Stimulated activated CD8-positive, alpha-beta memory T cell treated with anti-CD3 and anti-CD28 coated beads, Interleukin-12 subunit alpha, Interleukin-12 subunit beta, amount 100 ng/mL, for 24 hours (primary cell): ENCODE data around the gene POSTN.
"Not testable (repeated sequence)": the region's sequence is repeated elsewhere in the genome, so short reads cannot be mapped to it uniquely, and the experiment has no call there.

Experiments
- DNase-seq: peaks from one replicate; pipeline ENCODE4 v3.0.0-alpha.2; 2020; ENCODE audit errors: extremely low read depth

The POSTN gene

DNA sequence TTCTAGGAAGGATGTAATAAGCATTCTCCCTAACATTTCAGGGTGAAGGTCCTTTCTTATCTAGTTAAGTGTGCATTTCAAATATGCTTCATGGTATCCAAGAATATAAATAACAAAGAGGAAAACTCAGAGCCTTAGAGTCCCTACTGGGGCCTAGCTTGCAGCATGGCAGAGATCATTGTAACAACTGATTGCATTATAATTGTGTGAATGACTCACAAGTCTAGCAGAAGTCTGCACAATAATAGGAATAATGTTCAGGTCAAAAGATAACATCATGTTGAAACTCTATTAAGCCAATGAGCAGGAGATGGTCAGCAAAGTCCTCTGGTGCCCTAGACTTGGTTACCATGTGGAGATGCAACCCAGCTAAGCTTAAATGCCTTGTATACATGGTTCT lies 3.4 kb downstream of the POSTN start:
- no peak for DNase-seq

DNA sequence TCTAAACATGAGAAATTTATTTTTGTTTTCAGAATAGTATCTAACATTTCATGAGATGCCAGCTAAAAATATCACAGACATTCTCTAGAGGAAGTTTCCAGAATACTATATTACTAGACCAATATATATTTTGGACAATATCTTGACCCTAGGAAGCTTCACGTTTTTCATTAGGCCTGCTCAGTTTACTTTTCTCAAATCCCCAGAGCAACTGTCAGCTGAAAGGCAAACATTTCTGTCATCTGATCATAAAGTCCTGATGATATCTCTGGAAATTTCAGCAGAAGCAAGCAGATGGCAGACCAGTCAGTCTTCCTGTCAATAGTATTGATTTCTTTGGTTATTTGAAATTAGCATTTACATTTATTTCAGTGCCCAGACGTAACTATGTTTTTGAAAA lies 4.0 kb downstream of the POSTN start:
- DNase-seq, result no peak

DNA sequence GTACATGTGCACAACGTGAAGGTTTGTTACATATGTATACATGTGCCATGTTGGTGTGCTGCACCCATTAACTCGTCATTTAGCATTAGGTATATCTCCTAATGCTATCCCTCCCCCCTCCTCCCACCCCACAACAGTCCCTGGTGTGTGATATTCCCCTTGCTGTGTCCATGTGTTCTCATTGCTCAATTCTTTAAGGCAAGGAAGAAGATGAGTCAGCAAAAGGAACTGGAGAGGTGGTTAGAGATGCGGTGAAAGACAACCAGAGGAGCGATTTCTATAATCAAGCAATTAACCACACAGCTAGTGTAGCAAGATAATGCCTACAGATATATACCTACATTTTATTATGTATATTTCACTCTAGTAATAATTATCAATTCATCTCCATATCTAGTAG lies 9.2 kb downstream of the POSTN start:
- not testable (repeated sequence) for DNase-seq

DNA sequence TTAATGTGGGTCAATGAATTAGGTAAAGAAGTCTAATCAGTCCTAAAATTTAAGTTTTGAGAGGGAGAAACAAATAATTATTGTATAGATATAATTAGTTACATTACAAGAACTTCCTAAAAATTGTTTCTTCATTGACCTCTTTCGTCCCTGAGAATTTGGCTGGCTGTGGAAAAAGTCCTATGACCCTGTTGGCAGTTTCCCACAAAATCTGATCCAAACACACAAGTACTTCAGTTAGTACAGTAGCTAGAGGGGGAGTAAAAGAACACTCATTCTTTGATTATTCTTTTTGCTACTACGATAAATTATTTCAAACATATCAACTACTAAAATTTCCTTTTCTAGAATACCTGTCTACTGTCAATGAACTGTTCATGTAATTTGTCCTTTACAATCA lies 11.3 kb downstream of the POSTN start:
- DNase-seq, result no peak

DNA sequence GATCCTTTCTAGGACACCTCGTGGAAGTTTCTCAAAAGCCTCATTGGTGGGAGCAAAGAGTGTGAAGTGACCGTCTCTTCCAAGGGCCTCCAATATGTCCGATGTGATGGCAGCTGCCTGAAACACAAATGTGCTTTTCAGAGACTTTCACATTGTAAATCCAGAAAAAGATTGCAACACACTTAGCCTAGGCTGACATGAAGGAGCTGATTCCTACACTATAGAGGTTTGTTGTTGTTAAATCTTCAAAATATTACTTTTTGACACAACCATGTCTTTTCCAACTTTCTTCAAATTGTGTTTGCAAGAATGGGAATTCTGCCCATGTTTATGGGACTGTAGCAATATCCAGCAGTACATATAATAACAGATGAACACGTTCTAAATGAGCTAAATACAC lies 12.4 kb downstream of the POSTN start:
- DNase-seq, result no peak

DNA sequence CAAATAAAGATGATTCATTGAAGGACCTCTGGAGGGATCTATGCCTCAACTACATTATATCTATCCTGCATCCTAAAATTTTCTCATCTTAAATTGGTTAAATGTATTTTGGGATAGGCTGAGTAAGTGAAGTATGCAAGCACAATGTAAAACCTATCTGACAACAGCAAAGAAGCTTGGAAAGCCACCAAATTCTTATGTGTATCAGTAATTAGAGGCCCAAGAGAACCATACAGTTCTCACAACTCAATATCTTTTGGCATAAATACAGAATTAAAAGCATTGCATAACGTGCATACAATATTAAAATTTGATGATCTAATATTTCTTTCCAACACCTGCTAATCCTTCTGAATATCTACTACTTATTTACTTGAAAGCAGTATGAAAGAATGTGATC lies 13.0 kb downstream of the POSTN start:
- no peak for DNase-seq

DNA sequence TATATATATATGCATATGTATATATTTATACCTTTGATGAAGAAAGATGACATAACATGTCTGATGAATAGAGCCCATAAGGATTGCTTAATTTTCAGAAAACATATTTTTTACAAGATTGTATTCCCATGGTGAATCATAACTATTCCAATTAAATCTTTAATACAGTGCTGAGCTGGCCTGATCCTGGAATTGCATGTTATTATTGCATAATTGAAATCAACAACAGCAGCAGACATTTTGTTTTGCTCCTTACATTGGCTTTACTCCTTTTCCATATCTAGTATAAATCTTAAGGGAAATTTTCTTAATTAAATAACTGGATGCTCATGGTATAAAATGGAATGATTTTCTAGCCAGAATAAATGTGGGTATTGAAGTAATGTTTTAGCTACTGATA lies 22.0 kb downstream of the POSTN start:
- DNase-seq, result no peak

DNA sequence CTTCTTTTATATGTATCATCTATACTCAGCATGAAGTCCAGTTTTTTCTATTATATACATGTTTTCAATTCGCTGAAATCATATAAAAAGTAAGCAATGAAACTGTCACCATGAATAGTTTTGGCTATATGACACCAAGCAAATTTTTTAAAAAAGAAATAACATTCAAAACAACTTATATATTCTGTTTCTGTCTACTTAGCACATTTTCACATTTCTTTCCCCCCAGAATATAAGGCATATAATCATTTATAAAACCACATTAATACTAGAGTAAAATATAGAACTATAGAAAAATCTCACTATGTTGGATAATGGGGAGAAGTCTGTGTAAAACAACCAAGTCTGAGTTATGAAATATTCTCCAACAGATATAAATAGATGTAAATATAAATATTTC lies 33.1 kb downstream of the POSTN start:
- no peak for DNase-seq

DNA sequence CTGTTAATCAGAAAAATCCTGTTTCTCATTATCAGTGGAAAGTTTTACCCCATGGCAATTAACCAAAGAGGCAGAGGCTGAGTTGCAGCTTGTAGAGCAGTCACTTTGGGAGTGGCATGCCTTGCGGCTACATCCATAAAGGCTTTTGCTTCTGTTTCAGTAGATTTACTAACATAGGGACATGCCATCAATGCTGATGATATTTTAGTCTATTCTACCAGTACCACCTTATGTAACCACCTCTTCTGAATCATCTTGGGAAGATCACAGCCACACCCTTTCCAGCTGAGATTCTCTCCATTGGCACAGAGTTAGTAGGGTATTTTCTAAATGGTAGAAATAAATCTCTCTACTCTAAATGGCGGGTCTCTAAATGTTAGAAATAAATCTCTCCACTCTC lies 37.5 kb downstream of the POSTN start:
- no peak for DNase-seq

DNA sequence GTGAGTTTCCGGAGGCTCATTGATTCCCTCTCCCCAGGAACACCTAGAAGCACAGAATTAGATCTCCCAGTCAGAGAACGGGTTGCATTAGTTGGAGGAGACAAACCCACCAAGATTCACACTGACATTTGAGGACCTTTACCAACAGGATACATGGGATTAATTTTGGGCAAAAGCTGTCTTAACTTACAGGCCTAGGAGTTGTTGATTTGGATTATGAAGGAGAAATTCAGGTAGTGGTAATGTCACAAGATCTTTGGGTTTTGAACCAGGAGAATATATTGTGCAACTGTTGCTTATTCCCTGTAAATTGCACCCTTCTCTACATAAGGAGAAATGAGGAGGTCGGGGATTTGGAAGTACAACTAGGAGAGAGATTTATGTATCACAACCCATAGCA lies 38.0 kb downstream of the POSTN start:
- DNase-seq, result no peak

DNA sequence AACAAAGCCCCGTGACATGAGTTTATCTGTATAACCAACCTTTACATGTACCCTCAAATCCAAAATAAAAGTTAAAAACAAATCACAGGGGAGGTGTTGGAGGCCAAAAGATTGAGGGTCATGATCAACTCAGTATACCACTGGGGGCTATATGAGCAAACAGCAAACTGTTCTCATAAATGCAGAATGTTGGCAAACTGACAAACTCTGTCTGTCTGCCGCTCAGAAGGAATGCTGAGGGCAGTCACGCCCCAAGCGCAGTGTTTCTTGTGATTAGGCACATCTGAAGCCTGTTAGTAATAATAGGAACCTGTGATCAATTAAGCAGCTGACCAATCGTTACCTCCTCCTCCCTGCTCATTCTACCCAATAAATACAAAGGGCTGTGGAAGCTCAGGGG lies 39.8 kb downstream of the POSTN start:
- not testable (repeated sequence) for DNase-seq

DNA sequence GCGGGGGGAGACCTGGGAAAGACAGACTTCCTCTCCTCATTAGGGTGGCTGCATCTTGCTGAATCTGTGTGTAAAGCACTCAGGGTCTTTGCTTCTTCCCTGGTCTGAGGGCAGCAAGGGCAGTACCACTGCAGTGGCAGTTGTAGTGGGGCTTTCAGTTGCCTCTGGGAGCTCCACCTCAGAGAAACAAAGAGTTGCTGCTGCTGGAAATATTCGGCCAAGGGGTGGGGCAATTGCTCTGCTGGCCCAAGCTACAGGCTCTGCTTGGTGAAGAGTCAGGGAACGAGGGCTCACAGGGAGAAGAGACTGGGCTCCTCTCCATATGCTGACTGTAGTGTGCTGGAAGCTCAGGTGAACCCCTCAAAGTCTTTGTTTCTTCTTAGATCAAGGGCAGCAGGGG lies 52.5 kb downstream of the POSTN start:
- DNase-seq, result no peak

DNA sequence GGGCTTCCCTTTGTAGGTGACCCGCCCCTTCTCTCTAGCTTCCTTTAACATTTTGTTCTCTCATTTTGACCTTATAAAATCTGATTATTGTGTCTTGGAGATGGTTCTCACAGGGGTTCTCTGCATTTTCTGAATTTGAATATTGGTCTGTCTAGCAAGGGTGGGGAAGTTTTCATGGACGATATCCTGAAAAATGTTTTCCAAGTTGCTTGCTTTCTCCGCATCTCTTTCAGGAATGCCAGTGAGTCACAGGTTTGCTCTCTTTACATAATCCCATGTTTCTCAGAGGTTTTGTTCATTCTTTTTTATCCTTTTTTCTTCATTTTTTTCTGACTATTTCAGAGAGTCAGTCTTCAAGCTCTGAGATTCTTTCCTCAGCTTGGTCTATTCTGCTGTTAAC lies 53.6 kb downstream of the POSTN start:
- DNase-seq, result no peak

DNA sequence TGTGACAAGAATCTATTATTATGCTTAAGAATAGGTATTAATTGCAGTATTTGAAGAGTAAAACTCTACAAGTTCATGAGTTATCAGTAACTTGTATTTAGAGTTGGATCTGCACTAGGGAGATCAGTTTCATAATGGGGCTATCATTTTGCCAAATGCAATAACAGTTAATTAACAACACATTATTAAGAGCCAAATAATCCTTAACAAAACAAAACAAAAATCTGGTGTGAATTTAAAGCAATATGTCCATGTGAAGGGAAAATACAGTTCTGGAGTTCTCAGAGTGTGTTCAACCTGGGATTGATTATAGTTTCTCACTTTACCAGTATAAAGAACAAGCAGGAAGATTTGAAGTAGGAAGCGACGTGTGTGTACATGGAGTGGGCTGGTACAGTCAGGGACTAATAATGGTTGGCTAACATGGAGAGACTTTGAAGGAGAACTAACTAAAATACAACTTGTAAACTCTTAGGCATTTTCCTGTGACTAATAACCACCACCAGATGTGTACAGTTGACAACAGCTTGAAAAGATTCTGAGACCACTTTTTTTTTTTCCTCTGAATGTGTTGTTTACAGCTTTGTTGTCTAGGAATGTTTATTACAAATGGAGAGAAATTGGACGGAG lies 58.5 kb downstream of the POSTN start:
- no peak for DNase-seq

DNA sequence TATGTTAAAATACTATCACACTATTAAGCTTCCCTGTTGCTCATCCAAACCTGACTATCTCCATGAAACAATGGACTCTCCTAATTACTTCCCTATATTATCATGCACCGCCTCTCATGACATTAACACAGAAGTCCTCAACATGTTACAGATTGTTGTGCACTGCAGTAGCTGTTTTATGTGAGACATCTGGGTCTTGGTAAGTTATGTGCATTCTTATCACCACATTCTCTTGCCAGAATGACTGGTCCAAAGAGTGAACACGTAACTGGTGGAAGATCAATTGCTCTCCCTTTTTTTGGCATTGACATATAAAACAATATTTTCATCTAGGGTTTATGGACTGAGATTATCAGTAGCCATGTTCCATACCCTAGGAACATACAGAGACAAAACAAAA lies 59.4 kb downstream of the POSTN start:
- DNase-seq, result no peak

DNA sequence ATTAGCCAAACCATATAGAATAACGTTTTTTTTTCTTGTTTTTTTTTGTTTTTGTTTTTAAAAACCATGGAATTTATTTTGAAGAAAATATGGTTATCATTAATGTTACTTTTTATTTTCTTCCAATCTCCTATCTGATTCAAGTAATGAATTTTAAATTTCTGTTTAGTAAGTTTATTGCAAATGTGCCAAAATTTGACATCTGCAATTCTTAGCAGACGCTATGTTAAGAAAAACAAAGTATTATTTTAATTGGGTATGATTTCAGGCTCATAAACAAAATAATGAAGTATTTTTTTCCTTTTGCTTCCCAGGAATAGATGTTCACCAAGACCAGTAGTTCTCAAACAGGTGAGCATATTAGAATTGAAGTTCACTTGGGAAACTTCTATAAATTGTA lies 63.1 kb downstream of the POSTN start:
- DNase-seq, result no peak

DNA sequence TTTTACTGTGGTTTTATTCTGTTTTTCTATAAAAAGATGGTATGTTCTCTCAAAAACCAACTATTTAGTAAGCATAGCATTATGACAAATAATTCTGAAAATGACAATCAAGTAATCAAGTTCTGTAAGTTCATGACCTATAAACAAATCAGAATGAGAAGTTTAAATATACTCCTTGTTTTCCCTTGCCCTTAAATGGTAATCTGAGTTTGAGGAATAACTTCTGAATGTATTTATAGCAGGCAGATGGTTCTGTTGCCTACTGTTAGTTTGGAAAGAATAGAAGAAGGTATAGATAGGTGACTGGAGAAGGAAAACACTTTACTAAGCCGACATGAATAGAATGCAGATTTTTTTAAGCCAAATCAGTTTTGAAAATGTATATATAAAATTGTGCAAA lies 63.9 kb downstream of the POSTN start:
- no peak for DNase-seq

DNA sequence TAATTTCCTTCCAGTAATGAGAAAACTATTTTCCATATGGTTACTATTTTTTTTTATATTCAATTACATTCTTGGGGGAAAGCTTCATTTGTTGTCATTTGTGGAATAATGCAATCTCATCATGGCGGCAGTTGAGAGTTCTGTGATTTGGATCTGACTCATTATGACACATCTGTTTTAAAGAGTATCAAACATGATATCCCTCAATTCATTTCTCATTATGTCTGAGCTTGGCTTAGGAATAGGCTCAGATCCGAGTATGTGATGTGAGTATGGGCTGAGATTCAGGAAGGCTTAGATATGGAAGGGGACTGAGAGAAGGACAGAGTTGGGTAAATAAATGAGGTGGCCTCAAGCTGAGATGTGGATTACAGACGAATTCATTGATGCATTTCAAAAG lies 64.4 kb downstream of the POSTN start:
- no peak for DNase-seq

DNA sequence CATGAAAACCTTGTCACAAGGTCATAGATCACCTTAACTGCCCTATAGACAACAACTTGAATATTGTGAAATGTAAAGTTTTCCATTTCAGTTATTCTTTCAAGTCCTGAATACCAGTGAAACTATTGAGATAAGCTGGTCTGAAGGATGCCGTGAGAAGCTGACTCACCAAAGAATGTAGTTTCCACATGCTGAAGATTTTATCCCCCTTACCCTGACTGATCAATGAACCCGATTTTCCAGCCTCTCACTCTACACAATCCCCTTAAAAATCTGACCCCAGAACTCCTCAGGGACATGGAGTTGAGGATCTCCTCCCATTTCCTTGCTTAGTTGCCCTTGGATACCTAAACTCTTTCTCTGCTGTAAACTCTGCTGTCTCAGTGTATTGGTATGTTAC lies 67.5 kb downstream of the POSTN start:
- DNase-seq, result no peak

DNA sequence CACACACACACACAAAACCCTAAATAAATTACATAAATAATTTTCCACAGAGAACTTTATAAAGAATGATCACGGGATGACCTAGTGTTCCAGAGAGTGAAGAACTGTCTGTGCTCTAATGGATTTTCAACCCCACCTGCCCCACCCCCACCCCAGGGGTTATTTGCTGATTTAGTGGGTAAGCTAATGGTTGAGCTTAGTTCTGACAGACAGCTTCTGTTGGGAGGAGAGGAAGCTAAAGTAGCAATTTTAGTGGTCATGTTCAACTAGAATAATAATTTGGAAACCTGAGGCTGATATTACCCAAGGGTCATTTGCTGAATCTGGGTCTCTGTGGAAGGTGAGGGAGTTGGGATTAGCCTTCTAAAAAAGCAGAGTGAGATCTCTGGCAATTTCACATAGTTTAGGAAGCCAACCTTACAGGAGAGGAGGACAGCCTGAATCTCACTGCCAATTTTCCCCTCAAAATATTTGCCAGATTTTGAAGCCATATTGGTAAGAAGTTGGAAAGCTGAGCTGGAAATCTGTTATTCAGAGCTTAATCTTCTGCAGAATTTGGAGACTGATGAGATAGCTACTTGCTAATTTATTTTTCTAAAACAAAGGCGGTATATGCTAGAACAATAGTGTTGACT lies 68.7 kb downstream of the POSTN start:
- DNase-seq, result no peak

DNA sequence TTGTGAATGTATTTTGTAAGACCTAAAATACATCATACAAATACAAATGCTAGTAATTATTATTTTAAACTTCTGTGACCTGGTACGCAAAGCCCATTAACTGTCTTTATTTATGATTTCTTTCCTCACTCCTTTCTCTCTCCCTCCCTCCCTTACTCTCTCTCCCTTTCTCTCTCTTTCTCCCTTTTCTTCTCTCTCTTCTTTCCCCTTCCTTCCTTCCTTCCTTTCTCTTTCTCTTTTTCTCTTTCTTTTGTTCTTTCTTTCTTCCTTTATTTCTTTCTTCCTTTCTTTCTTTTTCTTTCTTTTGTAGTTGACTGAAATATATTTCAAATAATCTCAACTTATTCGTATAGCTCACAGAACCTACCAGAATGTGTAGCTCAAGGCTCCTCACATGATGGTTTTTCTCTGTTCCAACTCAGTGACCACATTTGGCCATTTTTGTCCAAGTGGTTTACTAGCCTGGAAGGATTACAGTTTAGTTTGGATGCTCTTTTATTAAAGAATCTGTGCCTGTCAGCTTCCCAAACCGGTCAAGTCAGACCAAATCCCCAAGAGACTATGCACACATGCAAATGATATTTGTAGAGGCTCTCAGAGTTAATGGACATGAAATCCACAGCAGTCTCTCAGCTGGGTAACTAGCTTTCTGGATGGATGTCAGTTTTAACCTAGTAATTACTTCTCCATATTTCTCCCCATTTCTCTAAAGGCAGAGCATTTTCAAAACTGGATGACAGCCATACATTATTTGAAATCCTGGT lies 71.7 kb downstream of the POSTN start:
- DNase-seq, result no peak

DNA sequence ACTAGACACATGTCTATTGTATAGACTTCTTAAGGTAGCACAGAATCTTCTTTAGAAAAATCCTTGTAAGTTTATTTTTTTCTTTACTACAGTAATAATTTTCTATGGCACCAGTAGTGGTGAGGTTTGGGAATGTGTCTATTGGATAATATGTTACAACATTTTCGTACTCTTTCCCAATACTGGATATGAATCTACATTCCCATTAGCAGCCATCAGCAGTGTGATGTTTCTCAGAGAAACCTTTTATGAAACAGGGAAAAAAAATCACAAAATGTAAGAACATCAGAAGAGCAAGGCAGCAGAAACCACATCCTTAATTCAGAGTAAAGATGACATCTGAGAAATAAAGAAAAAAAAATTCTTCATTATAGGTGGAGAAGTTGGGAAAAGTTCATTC lies 83.3 kb downstream of the POSTN start:
- no peak for DNase-seq
